ENCODE data around the gene MUC3A.
"Not testable (repeated sequence)": the region's sequence is repeated elsewhere in the genome, so short reads cannot be mapped to it uniquely, and the experiment has no call there.

DNA sequence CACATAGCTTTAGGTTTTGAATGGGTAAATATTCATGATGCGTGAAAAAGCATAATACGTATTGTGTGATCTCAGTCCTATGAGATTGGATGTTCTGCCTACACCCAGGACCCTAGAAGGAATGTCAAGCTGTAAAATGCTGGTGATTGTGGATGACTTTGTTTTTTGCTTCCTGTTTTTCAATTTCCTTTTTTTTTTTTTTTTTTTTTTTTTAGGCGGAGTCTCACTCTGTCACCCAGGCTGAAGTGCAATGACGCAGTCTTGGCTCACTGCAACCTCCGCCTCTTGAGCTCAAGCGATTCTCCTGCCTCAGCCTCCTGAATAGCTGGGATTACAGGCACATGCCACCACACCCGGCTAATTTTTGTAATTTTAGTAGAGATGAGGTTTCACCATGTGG, 38.9 kb upstream of the MUC3A start:
- TF ChIP-seq, protein P1, sequence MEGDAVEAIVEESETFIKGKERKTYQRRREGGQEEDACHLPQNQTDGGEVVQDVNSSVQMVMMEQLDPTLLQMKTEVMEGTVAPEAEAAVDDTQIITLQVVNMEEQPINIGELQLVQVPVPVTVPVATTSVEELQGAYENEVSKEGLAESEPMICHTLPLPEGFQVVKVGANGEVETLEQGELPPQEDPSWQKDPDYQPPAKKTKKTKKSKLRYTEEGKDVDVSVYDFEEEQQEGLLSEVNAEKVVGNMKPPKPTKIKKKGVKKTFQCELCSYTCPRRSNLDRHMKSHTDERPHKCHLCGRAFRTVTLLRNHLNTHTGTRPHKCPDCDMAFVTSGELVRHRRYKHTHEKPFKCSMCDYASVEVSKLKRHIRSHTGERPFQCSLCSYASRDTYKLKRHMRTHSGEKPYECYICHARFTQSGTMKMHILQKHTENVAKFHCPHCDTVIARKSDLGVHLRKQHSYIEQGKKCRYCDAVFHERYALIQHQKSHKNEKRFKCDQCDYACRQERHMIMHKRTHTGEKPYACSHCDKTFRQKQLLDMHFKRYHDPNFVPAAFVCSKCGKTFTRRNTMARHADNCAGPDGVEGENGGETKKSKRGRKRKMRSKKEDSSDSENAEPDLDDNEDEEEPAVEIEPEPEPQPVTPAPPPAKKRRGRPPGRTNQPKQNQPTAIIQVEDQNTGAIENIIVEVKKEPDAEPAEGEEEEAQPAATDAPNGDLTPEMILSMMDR (IDR thresholded peaks at IDR 0.05; ENCODE audit: control extremely low read depth in 1 of 3, insufficient read depth in 1 of 3, low read depth in 1 of 3, low read length in 3 of 3), result not testable (repeated sequence)
- not testable (repeated sequence) for TF ChIP-seq TBP (IDR thresholded peaks at IDR 0.05; ENCODE audit: low read depth, low read length); TEAD4 (IDR thresholded peaks at IDR 0.05; ENCODE audit: low read depth, low read length); POLR2A (IDR thresholded peaks at IDR 0.05; ENCODE audit: control extremely low read depth in 1 of 2, low read depth in 2 of 2, low read length in 2 of 2); POLR2AphosphoS5 (IDR thresholded peaks at IDR 0.05; ENCODE audit: low read depth, low read length); MAFK (IDR thresholded peaks at IDR 0.05; ENCODE audit: low read depth, low read length); HDAC2 (IDR thresholded peaks at IDR 0.05; ENCODE audit: borderline replicate concordance in 1 of 2, low read depth in 2 of 2, low read length in 2 of 2); CEBPB (IDR thresholded peaks at IDR 0.05; ENCODE audit: low read depth, low read length); SIRT6 (IDR thresholded peaks at IDR 0.05; ENCODE audit: low read length); RAD21 (IDR thresholded peaks at IDR 0.05 in 1 of 2, conservative IDR thresholded peaks at IDR 0.05 in 1 of 2; ENCODE audit: low read depth in 2 of 2, low read length in 2 of 2); TAF1 (IDR thresholded peaks at IDR 0.05; ENCODE audit: low read depth, low read length)
- TF ChIP-seq, protein P2, sequence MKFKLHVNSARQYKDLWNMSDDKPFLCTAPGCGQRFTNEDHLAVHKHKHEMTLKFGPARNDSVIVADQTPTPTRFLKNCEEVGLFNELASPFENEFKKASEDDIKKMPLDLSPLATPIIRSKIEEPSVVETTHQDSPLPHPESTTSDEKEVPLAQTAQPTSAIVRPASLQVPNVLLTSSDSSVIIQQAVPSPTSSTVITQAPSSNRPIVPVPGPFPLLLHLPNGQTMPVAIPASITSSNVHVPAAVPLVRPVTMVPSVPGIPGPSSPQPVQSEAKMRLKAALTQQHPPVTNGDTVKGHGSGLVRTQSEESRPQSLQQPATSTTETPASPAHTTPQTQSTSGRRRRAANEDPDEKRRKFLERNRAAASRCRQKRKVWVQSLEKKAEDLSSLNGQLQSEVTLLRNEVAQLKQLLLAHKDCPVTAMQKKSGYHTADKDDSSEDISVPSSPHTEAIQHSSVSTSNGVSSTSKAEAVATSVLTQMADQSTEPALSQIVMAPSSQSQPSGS (IDR thresholded peaks at IDR 0.05; ENCODE audit: low read length), result not testable (repeated sequence)
- TF ChIP-seq, protein P3, sequence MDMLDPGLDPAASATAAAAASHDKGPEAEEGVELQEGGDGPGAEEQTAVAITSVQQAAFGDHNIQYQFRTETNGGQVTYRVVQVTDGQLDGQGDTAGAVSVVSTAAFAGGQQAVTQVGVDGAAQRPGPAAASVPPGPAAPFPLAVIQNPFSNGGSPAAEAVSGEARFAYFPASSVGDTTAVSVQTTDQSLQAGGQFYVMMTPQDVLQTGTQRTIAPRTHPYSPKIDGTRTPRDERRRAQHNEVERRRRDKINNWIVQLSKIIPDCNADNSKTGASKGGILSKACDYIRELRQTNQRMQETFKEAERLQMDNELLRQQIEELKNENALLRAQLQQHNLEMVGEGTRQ (IDR thresholded peaks at IDR 0.05; ENCODE audit: low read length), result not testable (repeated sequence)
- TF ChIP-seq, protein P4, sequence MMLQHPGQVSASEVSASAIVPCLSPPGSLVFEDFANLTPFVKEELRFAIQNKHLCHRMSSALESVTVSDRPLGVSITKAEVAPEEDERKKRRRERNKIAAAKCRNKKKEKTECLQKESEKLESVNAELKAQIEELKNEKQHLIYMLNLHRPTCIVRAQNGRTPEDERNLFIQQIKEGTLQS (IDR thresholded peaks at IDR 0.05; ENCODE audit: insufficient read depth, low read depth, low read length), result not testable (repeated sequence)

All from H1 (cell line).